ENCODE measurements around the gene GRID1.

GRCh38 chr10:86341361-86341811, 25.2 kb downstream of the GRID1 start:
- TF ChIP-seq CTCF (conservative IDR thresholded peaks at IDR 0.05; ENCODE audit: low read depth, low read length) (no peak), EZH2 (IDR thresholded peaks at IDR 0.05; ENCODE audit: low read length, unreplicated experiment) (no peak), EZH2phosphoT487 (IDR thresholded peaks at IDR 0.05; ENCODE audit: borderline replicate concordance, low read length) (no peak)

Measured in PC-3 (cell line).